HTERT RPE-1 (cell line): ENCODE results near the gene AARSD1.
"Not testable (repeated sequence)": the region's sequence is repeated elsewhere in the genome, so short reads cannot be mapped to it uniquely, and the experiment has no call there.

ENCODE experiments used
- in situ Hi-C: fragments of 300-500 bp; cut with MboI; formaldehyde crosslinking; loops from 4 replicates; pipeline ENCODE4 v1.14.3; 2020; ENCODE audit warnings: low sequenced_read_pairs

Gene AARSD1

GRCh38 chr17:42922294-42922693 lies 42.0 kb downstream of the AARSD1 start:
- in situ Hi-C loops, result no loop called here

DNA sequence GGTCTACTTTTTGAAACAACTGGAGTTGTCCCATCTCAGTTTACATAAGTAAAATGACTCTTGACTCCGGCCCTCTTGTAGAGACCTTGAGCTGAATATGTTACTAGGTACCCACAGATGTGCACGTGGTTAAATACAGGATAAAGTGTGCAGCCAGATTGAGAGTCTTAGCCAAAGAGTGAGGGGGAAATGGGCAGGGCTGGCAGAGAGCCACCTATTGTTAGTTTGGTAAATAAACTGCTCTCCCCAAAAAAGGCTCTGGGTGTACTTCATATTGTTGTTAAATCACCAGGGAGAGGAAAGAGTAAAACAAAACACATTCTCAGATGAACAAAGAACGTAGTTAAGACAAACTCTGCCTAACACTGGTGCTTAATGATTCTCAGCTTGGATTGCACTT lies 43.3 kb downstream of the AARSD1 start:
- in situ Hi-C loops, result no loop called here

DNA sequence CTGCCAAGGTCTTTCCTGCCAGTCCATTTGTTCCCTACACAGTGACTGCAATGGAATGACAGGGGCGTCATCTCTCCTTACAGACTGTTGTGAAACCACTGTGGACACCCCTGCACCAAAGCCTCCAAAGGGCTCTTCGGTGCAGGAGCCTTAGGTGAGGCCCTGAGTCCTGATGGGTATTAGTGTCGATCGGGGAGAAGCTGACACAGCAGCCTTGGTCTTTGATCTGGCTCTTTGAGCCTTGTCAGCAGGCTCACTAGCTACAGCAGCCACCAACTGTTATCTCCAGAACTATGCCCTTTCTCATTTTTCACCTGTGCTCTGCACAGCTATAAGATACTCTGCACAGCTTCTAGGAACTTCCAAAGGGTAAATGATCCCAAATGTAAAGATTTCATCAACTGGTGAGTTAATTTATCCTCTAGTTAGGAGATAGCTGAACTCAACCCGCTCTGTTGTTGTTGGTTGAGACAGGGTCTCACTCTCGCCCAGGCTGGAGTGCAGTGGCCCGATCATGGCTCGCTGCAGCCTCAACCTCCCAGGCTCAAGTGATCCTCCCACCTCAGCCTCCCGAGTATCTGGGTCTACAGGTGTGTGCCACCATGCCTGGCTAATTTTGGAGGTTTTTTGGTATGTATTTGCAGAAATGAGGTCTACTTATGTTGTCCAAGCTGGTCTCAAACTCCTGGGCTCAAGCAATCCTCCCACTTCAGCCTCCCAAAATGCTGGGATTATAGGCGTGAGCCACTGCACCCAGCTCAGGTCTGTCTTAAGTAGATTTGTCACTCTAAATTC lies 44.0 kb downstream of the AARSD1 start:
- in situ Hi-C loops, result no loop called here

DNA sequence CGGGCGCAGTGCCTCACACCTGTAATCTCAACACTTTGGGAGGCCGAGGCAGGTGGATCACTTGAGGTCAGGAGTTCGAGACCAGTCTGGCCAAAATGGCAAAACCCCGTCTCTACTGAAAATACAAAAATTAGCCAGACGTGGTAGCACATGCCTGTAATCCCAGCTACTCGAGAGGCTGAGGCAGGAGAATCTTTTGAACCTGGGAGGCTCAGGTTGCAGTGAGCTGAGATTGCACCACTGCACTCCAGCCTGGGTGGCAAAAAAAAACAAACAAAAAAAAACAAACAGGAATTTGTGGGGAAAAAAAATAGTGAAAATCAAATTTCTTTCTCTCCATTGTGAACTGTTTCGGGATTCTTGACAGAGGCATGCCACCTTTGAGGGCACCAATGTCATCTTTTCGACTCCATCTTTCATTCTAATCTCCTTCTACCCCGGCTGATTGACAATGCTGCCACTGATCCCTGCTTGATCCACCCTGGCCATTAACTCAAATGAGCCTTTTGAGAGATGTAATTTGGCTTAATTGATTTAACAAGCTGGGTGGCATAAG lies 44.7 kb downstream of the AARSD1 start:
- in situ Hi-C loops, result not testable (repeated sequence)

GRCh38 chr17:42918902-42919521 lies 45.2 kb downstream of the AARSD1 start:
- in situ Hi-C loops, result no loop called here

GRCh38 chr17:42917236-42917603 lies 47.0 kb downstream of the AARSD1 start:
- in situ Hi-C loops, result no loop called here

- in situ Hi-C loops, result not testable (repeated sequence)
These were observed 47.6 kb downstream of the AARSD1 start for GRCh38 chr17:42916388-42917235.

- in situ Hi-C loops, result not testable (repeated sequence)
These were observed 49.0 kb downstream of the AARSD1 start for GRCh38 chr17:42915288-42915687.

DNA sequence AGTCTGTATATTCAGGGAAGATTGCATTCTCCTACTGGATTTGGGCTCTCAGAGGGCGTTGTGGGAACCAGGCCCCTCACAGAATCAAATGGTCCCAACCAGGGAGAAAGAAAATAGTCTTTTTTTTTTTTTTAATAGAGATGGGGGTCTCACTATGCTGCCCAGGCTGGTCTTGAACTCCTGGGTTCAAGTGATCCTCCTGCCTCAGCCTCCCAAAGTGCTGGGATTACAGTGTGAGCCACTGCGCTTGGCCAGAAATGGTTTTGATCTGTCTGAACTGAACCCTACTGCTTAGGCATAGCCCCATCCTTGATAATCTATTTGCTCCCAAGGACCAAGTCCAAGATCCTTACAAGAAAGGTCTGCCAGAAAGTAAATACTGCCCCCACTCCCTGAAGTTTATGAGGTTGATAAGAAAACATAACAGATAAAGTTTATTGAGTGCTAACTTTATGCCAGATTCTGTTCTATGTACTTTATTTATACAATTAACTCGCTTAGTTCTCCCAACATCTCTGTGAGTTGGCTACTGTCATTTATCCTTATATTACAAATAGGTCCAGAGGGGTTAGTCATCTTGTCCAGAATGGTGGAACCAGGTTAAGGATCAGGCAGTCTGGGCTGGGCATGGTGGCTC lies 50.2 kb downstream of the AARSD1 start:
- in situ Hi-C loops, result no loop called here

DNA sequence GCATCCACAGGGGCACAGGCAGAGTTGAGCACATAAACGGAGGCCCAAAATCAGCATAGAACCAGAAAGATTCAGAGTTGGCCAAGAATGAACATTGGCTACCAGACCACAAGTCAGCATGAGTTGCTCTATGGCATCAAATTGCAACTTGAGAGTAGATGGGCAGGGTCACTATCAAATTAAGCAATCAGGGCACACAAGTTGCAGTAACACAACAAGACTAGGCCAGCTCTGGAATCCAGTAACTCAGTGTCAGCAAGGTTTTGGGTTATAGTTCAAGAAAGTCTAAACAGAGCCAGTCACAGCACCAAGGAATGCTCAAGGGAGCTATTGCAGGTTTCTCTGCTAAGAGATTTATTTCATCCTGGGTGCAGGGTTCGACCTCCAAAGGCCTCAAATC lies 50.7 kb downstream of the AARSD1 start:
- in situ Hi-C loops, result no loop called here

DNA sequence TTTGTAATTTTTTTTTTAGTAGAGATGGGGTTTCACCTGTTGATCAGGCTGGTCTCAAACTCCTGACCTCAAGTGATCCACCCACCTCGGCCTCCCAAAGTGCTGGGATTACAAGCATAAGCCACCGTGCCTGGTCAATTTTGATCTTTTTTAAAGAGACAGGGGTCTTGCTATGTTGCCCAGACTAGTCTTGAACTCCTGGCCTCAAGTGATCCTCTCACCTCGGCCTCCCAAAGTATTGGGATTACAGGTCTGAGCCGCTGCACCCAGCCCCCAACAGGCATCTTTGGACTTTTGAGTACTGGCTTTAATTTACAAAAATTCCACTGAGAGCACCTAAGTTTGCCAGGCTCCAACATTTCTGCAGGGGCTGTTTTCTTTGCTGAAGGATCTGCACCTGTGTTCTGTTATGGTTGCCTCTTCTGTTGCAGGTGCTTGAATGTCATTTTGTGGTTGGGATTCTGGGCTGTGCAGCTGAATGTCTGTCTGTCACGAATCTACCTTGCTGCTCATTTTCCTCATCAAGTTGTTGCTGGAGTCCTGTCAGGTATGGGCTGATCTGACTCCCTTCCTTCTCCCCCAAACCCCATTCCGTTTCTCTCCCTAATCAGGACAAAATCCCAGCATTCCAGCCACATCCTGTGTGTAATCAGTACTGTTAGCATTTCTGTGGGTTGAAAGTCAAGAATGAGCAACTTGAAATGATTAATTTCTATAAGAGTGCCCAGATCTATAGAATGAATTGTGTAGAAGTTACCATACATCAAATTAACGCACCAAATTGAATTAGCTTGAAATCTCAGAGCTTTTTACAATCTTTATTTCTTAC lies 55.2 kb downstream of the AARSD1 start:
- in situ Hi-C loops, result no loop called here

- in situ Hi-C loops, result no loop called here
These were observed 57.3 kb downstream of the AARSD1 start for GRCh38 chr17:42906772-42907446.

GRCh38 chr17:42904110-42904469 lies 60.2 kb downstream of the AARSD1 start:
- in situ Hi-C loops, result no loop called here

DNA sequence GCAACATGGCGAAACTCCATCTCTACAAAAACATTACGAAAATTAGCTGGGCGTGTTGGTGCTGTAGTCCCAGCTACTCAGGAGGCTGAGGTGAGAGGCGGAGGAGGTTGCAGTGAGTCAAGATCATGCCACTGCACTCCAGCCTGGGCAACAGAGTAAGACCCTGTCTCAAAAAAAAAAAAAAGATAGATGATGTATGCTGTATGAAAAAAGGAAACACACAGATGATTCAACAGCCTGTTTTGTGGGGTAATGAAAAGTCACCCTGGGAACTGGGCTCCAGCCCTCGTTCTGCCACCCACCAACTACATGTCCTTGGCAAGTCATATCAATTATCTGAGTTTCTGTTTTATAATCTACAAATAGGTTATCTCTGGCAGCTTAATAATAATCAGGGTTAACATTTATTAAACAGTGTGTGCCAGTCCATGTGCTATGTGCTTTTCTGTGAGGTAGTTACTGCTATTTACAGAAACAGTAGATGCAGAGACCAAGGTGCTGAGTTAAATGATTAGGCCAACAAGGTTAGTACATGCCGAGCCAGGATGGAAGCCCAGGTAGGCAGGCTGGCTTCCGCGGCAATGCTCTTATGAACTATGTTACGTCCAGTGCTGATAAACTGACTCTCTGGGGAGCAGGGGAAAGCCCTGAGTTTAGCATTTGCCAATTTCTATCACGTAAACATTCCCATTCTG lies 62.6 kb downstream of the AARSD1 start:
- in situ Hi-C loops, result no loop called here
